NCI-H1105 treated with DMSO at 0.1 percent for 48 hours (cell line): ENCODE data around the gene ZCCHC24.
"Not testable (repeated sequence)": the region's sequence is repeated elsewhere in the genome, so short reads cannot be mapped to it uniquely, and the experiment has no call there.

Experiments
- DNase-seq: peaks from one replicate; lab custom pipeline; 2025; lab: John Stamatoyannopoulos, UW

ZCCHC24 gene

GRCh38 chr10:79346388-79347225 lies 98.8 kb downstream of the ZCCHC24 start:
- DNase-seq, result no peak

GRCh38 chr10:79346012-79346340 lies 99.4 kb downstream of the ZCCHC24 start:
- no peak for DNase-seq

GRCh38 chr10:79345241-79346011 lies 100.0 kb downstream of the ZCCHC24 start:
- no peak for DNase-seq

GRCh38 chr10:79344502-79345195 lies 100.8 kb downstream of the ZCCHC24 start:
- DNase-seq, result peak; percentile 41

GRCh38 chr10:79342811-79343561 lies 102.4 kb downstream of the ZCCHC24 start:
- no peak for DNase-seq

GRCh38 chr10:79342295-79342761 lies 103.1 kb downstream of the ZCCHC24 start:
- no peak for DNase-seq

GRCh38 chr10:79340646-79341244 lies 104.7 kb downstream of the ZCCHC24 start:
- no peak for DNase-seq

- DNase-seq, result no peak
Observed at GRCh38 chr10:79339266-79339665, 106.2 kb downstream of the ZCCHC24 start.

- DNase-seq, result not testable (repeated sequence)
Observed at GRCh38 chr10:79337783-79338469, 107.5 kb downstream of the ZCCHC24 start.

- no peak for DNase-seq
Observed at GRCh38 chr10:79336739-79337138, 108.7 kb downstream of the ZCCHC24 start.

GRCh38 chr10:79336276-79336675 lies 109.1 kb downstream of the ZCCHC24 start:
- no peak for DNase-seq

- DNase-seq, result no peak
Observed at GRCh38 chr10:79335470-79336235, 109.8 kb downstream of the ZCCHC24 start.

GRCh38 chr10:79335094-79335469 lies 110.3 kb downstream of the ZCCHC24 start:
- no peak for DNase-seq

GRCh38 chr10:79334573-79334972 lies 110.9 kb downstream of the ZCCHC24 start:
- no peak for DNase-seq

GRCh38 chr10:79333513-79333912 lies 111.9 kb downstream of the ZCCHC24 start:
- DNase-seq, result no peak

- DNase-seq, result not testable (repeated sequence)
Observed at GRCh38 chr10:79332610-79333315, 112.7 kb downstream of the ZCCHC24 start.
